T-helper 2 cell treated with Interferon-gamma antibody and Interleukin-4, amounts not matched to agents 5 μg/mL and 100 μg/mL, for 36 hours (primary cell): Measurements from ENCODE around the gene SMAD3.
"Not testable (repeated sequence)": the region's sequence is repeated elsewhere in the genome, so short reads cannot be mapped to it uniquely, and the experiment has no call there.

Source experiments
- DNase-seq: peaks from one replicate; pipeline ENCODE4 v3.0.0; 2021; ENCODE audit warnings: low spot score
- H3K27ac Mint-ChIP-seq: one replicate; pipeline ENCODE4 v1.8.0; 2021; ENCODE audit warnings: mild to moderate bottlenecking, mixed read lengths
- H3K27me3 Mint-ChIP-seq: one replicate; pipeline ENCODE4 v1.8.0; 2021; ENCODE audit warnings: low read depth, mixed read lengths
- H3K36me3 Mint-ChIP-seq: one replicate; pipeline ENCODE4 v1.8.0; 2021; ENCODE audit warnings: low read depth, mixed read lengths
- H3K4me1 Mint-ChIP-seq: one replicate; pipeline ENCODE4 v1.8.0; 2021; ENCODE audit warnings: low read depth, mixed read lengths
- H3K4me3 Mint-ChIP-seq: one replicate; pipeline ENCODE4 v1.8.0; 2022; ENCODE audit warnings: mild to moderate bottlenecking, moderate library complexity, mixed read lengths
- H3K9me3 Mint-ChIP-seq: one replicate; pipeline ENCODE4 v1.8.0; 2021; ENCODE audit warnings: mixed read lengths

The SMAD3 gene

GRCh38 chr15:67119238-67119846 is 53.9 kb downstream of the SMAD3 start:
- peak overlapping the region; percentile 78 for H3K4me3 Mint-ChIP-seq
- H3K36me3 Mint-ChIP-seq, result peaks cover 53% of the 10 kb centered on the region
- peaks cover 82% of the 10 kb centered on the region for H3K4me1 Mint-ChIP-seq

GRCh38 chr15:67120009-67120838 is 54.8 kb downstream of the SMAD3 start:
- H3K4me3 Mint-ChIP-seq, result peak overlapping the region; percentile 78
- H3K27me3 Mint-ChIP-seq, result no peaks in the 10 kb centered on the region
- H3K9me3 Mint-ChIP-seq, result no peaks in the 10 kb centered on the region
- H3K4me1 Mint-ChIP-seq, result peaks cover 79% of the 10 kb centered on the region
- H3K27ac Mint-ChIP-seq, result peak overlapping the region; percentile 93
- no peak for DNase-seq
- H3K36me3 Mint-ChIP-seq, result peaks cover 47% of the 10 kb centered on the region

More at GRCh38 chr15:67119238-67119846, 53.9 kb downstream of the SMAD3 start:
- Mint-ChIP-seq H3K27me3 (no peaks in the 10 kb centered on the region), H3K27ac (peak overlapping the region; percentile 84), H3K9me3 (no peaks in the 10 kb centered on the region)
- no peak for DNase-seq

- Mint-ChIP-seq H3K9me3 (no peaks in the 10 kb centered on the region), H3K36me3 (peaks cover 45% of the 10 kb centered on the region), H3K27ac (peak overlapping the region; percentile 93), H3K27me3 (no peaks in the 10 kb centered on the region), H3K4me3 (peak overlapping the region; percentile 78), H3K4me1 (peaks cover 75% of the 10 kb centered on the region)
- DNase-seq, result peak; percentile 92
Observed at GRCh38 chr15:67120839-67121643, 55.6 kb downstream of the SMAD3 start.

- Mint-ChIP-seq H3K27ac (peak overlapping the region; percentile 93), H3K4me3 (peak overlapping the region; percentile 78), H3K36me3 (peaks cover 41% of the 10 kb centered on the region), H3K4me1 (peaks cover 68% of the 10 kb centered on the region), H3K27me3 (no peaks in the 10 kb centered on the region), H3K9me3 (no peaks in the 10 kb centered on the region)
- no peak for DNase-seq
Observed at GRCh38 chr15:67121644-67122605, 56.5 kb downstream of the SMAD3 start.

- not testable (repeated sequence) for DNase-seq, H3K4me3 Mint-ChIP-seq, H3K9me3 Mint-ChIP-seq, H3K27me3 Mint-ChIP-seq, H3K27ac Mint-ChIP-seq
- Mint-ChIP-seq H3K36me3 (peaks cover 40% of the 10 kb centered on the region), H3K4me1 (peaks cover 69% of the 10 kb centered on the region)
Observed at GRCh38 chr15:67122816-67123215, 57.4 kb downstream of the SMAD3 start.

DNA sequence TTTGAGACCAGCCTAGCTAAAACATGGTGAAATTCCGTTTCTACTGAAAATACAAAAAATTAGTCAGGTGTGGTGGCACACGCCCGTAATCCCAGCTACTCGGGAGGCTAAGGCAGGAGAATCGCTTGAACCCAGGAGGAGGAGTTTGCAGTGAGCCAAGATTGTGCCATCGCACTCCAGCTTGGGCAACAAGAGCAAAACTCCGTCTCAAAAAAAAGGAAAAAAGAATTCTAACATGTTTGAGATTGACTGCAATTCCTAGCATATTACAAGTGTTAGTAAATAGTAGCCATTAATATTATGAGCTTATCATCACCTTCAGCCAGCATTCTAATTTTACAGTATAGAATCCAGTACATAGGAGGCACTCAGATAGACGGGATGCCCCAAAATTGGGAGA is 57.9 kb downstream of the SMAD3 start:
- Mint-ChIP-seq H3K4me1 (peaks cover 69% of the 10 kb centered on the region), H3K36me3 (peaks cover 37% of the 10 kb centered on the region)
- H3K27ac Mint-ChIP-seq, H3K4me3 Mint-ChIP-seq, DNase-seq, H3K27me3 Mint-ChIP-seq, H3K9me3 Mint-ChIP-seq: not testable (repeated sequence)

GRCh38 chr15:67124111-67124510 is 58.7 kb downstream of the SMAD3 start:
- no peak for DNase-seq
- H3K36me3 Mint-ChIP-seq, result peaks cover 32% of the 10 kb centered on the region
- H3K27ac Mint-ChIP-seq, result peak overlapping the region; percentile 47
- no peaks in the 10 kb centered on the region for H3K9me3 Mint-ChIP-seq
- peaks cover 62% of the 10 kb centered on the region for H3K4me1 Mint-ChIP-seq
- H3K27me3 Mint-ChIP-seq, result no peaks in the 10 kb centered on the region
- no peak overlapping the region for H3K4me3 Mint-ChIP-seq

DNA sequence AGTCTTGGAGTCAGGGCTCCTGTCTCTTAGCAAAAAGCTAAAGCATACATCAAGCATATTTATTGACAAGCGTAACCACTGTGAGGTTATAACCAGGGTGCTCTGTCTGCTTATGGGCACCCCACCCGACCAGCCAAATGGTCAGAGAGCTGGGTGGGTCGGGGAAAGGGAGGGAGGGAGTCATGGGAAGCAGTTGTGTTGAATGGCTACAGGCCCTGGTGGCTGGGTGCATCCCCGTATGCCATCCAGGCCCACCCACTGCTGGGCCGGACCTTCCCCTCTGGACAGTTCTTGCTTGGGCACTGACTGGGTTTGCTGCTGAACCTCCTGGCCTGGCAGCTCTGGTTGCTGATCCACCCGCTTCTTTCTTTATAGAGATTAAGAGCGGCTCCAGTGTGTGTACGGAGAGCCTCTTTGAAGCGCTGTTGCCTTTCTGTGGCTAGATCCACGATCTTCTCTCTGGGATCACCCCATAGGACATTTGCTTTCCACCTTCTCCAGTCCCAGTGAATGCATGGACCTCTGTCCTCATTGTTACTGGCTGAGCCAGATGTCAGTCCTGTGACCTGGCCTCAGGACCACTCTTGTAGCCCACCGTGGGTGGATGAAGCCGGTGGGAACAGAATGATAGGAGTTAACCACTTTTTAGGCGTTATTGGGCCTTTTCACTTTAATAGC is 59.6 kb downstream of the SMAD3 start:
- Mint-ChIP-seq H3K9me3 (no peaks in the 10 kb centered on the region), H3K27ac (peak overlapping the region; percentile 57), H3K36me3 (peaks cover 26% of the 10 kb centered on the region), H3K4me3 (no peak overlapping the region), H3K27me3 (no peaks in the 10 kb centered on the region), H3K4me1 (peaks cover 61% of the 10 kb centered on the region)
- no peak for DNase-seq

GRCh38 chr15:67125589-67126502 is 60.4 kb downstream of the SMAD3 start:
- H3K27ac Mint-ChIP-seq, result no peak overlapping the region
- H3K4me1 Mint-ChIP-seq, result peaks cover 61% of the 10 kb centered on the region
- no peak overlapping the region for H3K4me3 Mint-ChIP-seq
- no peaks in the 10 kb centered on the region for H3K27me3 Mint-ChIP-seq
- peaks cover 21% of the 10 kb centered on the region for H3K36me3 Mint-ChIP-seq
- DNase-seq, result no peak
- no peaks in the 10 kb centered on the region for H3K9me3 Mint-ChIP-seq

GRCh38 chr15:67126551-67127330 is 61.3 kb downstream of the SMAD3 start:
- H3K36me3 Mint-ChIP-seq, result peaks cover 21% of the 10 kb centered on the region
- peaks cover 62% of the 10 kb centered on the region for H3K4me1 Mint-ChIP-seq
- no peak for DNase-seq
- no peaks in the 10 kb centered on the region for H3K27me3 Mint-ChIP-seq
- no peaks in the 10 kb centered on the region for H3K9me3 Mint-ChIP-seq
- peak overlapping the region; percentile 31 for H3K27ac Mint-ChIP-seq
- H3K4me3 Mint-ChIP-seq, result no peak overlapping the region

DNA sequence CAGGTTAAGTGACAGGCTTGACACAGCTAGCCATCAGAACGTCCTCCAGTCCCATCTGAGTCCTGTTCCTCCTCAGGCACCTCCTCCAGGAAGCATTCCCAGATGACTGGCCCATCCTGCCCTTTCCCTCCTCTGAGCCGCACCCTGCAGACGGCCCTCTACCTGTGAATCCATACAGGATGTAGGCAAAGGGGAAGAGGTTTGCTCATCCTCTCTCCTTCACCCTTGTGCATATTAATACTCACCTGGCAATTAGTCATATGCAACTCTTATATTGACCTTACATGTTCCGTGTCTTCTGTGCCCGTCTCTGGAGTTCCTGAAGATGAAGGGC is 61.9 kb downstream of the SMAD3 start:
- H3K4me3 Mint-ChIP-seq, result no peak overlapping the region
- peak overlapping the region; percentile 31 for H3K27ac Mint-ChIP-seq
- H3K27me3 Mint-ChIP-seq, result no peaks in the 10 kb centered on the region
- H3K4me1 Mint-ChIP-seq, result peaks cover 62% of the 10 kb centered on the region
- DNase-seq, result no peak
- peaks cover 21% of the 10 kb centered on the region for H3K36me3 Mint-ChIP-seq
- no peaks in the 10 kb centered on the region for H3K9me3 Mint-ChIP-seq
